Progenitor cell of endocrine pancreas (in vitro differentiated cells): ENCODE results near the gene YIF1A. TPM values are rescaled to one million over a fixed set of nuclear protein-coding genes. Genes with fewer than 3 reads are reported as not detected.

Experiments
- DNase-seq: peaks from one replicate; pipeline ENCODE4 v3.0.0; 2021; ENCODE audit warnings: low spot score; ENCODE audit not compliant: unreplicated experiment
- H3K27ac Mint-ChIP-seq: 2 replicates; pipeline ENCODE4 v1.8.0; 2021; ENCODE audit warnings: mild to moderate bottlenecking, moderate library complexity, mixed read lengths
- H3K27me3 Mint-ChIP-seq: 2 replicates; pipeline ENCODE4 v1.8.0; 2021; ENCODE audit warnings: mixed read lengths
- H3K36me3 Mint-ChIP-seq: 2 replicates; pipeline ENCODE4 v1.8.0; 2022; ENCODE audit warnings: mixed read lengths; ENCODE audit not compliant: insufficient read depth
- H3K4me1 Mint-ChIP-seq: 2 replicates; pipeline ENCODE4 v1.8.0; 2021; ENCODE audit warnings: low read depth, mixed read lengths
- H3K4me3 Mint-ChIP-seq: 2 replicates; pipeline ENCODE4 v1.8.0; 2021; ENCODE audit warnings: low read depth, mild to moderate bottlenecking, moderate library complexity, mixed read lengths
- H3K9me3 Mint-ChIP-seq: 2 replicates; pipeline ENCODE4 v1.8.0; 2021; ENCODE audit warnings: low read depth, mixed read lengths
- total RNA-seq: library from RNA; stranded (reverse); gene quantifications from 2 replicates; pipeline ENCODE4 v1.2.1, GENCODE V29; 2021
- TF ChIP-seq, protein P1 (sequence below): fragments of 200-600 bp; sonication (generic); IDR thresholded peaks from one replicate; pipeline ENCODE4 v1.5.0; 2021; ENCODE audit warnings: antibody characterized with exemption, mild to moderate bottlenecking; ENCODE audit not compliant: unreplicated experiment

Gene YIF1A
- total RNA-seq, 1 donor from 2014 or later = 61.7 TPM

DNA sequence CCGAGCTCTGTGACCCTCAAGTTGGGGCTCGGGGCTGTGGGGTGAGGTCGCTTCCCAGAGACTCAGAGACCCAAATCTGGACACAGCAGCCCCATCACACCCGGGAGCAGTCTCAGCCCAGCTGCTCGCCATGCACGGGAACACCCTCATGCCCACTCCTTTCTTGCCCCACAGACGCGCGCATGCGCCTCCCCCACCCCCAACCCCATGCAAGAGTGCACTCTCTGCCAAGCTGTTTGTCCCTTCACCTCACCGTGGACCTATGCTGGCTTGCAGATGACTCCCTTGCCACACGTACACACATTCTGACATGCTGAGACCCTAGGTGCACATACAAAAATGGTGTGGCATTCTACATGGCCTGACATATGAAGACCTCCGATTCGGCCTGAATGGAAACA is 28.4 kb upstream of the YIF1A start:
- no peak for DNase-seq
- Mint-ChIP-seq H3K27me3 (peaks cover 41% of the 10 kb centered on the region), H3K27ac (no peak overlapping the region), H3K4me1 (peaks cover 1% of the 10 kb centered on the region), H3K36me3 (no peaks in the 10 kb centered on the region), H3K9me3 (peaks cover 5% of the 10 kb centered on the region), H3K4me3 (no peak overlapping the region)
- TF ChIP-seq, protein P1, sequence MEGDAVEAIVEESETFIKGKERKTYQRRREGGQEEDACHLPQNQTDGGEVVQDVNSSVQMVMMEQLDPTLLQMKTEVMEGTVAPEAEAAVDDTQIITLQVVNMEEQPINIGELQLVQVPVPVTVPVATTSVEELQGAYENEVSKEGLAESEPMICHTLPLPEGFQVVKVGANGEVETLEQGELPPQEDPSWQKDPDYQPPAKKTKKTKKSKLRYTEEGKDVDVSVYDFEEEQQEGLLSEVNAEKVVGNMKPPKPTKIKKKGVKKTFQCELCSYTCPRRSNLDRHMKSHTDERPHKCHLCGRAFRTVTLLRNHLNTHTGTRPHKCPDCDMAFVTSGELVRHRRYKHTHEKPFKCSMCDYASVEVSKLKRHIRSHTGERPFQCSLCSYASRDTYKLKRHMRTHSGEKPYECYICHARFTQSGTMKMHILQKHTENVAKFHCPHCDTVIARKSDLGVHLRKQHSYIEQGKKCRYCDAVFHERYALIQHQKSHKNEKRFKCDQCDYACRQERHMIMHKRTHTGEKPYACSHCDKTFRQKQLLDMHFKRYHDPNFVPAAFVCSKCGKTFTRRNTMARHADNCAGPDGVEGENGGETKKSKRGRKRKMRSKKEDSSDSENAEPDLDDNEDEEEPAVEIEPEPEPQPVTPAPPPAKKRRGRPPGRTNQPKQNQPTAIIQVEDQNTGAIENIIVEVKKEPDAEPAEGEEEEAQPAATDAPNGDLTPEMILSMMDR = no peak

DNA sequence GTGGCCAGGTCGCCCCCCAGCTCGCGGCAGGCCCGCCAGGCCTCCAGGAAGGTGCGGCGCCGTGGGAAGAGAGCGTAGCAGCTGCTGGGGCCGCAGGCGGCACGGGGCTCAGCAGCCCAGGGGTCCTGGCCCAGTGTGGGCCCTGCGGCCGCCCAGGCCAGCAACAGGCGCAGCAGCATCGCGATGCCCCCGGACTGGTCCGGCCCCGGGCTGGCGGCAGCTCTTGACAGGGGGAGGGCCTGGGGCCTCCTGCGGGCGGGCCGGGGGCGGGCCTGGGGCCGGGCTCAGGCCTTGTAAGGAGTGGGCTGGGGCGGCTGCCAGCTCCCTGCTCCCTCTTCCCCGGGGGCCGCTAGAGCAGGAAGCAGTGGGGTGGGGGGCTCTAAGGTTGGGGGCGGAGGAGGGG is 27.9 kb upstream of the YIF1A start, which contains the start of gene CD248:
TSS of gene CD248 (minus strand) at position 196 of the 403 bp plus-strand sequence. CDS start at position 179, 17 bp downstream.
- H3K36me3 Mint-ChIP-seq = no peaks in the 10 kb centered on the region
- DNase-seq = no peak
- no peak within 1 kb of the TSS for H3K4me3 Mint-ChIP-seq
- peaks cover 42% of the 10 kb centered on the region for H3K27me3 Mint-ChIP-seq
- H3K27ac Mint-ChIP-seq = no peak within 1 kb of the TSS
- H3K4me1 Mint-ChIP-seq = peaks cover 2% of the 10 kb centered on the region
- TF ChIP-seq, protein P1 = no peak
- peaks cover 5% of the 10 kb centered on the region for H3K9me3 Mint-ChIP-seq

DNA sequence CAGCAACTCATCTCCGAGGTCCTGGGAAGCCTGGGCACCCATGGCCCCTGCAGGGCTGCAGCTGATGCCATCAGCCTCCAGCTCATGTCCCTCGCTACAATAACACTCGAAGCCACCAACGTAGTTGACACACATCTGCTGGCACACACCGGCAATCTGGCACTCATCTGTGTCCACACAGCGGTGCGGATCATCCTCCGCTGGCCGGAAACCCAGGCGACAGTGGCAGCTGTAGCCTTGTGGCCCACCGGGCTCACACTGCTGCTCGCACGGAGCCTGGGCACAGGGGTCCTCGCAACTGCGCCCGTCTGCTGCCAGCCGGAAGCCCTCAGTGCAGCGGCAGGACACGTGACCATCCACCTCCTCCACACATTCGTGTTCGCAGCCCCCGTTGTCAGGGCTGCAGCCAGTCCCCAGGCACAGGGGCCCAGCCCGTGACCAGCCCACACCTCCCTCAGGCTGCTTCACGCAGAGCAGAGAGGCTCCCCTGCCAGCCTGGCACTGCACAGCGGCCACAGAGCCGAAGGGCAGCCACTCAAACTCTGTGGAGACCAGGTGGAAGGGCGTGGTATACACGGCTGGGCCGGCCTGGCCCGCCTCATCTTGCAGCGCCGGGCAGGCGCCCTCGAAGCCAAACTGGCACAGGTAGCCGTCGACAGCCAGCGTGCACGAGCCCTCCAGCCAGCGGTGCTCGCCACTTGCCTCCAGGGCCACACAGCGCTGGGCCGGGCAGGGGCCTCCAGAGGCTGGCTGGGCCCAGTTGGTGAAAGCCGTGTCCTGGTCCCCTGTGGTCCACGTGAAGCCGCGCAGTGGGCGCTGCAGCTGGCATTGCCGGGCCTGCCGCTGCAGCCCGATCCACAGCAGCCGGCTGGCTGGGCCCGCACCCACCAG is 27.2 kb upstream of the YIF1A start:
- peaks cover 47% of the 10 kb centered on the region for H3K27me3 Mint-ChIP-seq
- TF ChIP-seq, protein P1 = no peak
- peaks cover 3% of the 10 kb centered on the region for H3K4me1 Mint-ChIP-seq
- no peak for DNase-seq
- no peak overlapping the region for H3K4me3 Mint-ChIP-seq
- no peak overlapping the region for H3K27ac Mint-ChIP-seq
- H3K9me3 Mint-ChIP-seq = peaks cover 5% of the 10 kb centered on the region
- H3K36me3 Mint-ChIP-seq = no peaks in the 10 kb centered on the region

DNA sequence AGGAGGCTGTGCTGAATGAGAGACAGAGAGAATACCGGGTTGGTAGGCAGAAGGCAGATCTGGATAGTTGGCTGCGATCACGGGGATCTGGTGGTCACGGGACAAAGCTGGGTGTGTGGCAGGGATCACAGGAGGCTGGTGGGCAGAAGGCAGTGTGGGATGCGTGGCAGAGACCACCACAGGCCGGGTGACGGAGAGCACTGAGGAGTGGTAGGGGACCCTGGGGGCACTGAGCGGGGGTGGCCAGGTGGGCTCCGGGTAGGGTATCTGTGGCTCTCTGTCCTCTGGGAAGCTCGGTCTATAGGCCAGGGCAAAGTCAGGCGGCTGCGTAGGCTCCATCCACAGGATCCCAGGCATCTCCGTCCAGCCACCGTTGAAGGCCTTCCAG is 26.5 kb upstream of the YIF1A start:
- Mint-ChIP-seq H3K9me3 (peaks cover 5% of the 10 kb centered on the region), H3K4me3 (no peak overlapping the region), H3K27me3 (peaks cover 48% of the 10 kb centered on the region), H3K36me3 (no peaks in the 10 kb centered on the region), H3K27ac (no peak overlapping the region), H3K4me1 (peaks cover 3% of the 10 kb centered on the region)
- TF ChIP-seq, protein P1 = no peak
- no peak for DNase-seq

DNA sequence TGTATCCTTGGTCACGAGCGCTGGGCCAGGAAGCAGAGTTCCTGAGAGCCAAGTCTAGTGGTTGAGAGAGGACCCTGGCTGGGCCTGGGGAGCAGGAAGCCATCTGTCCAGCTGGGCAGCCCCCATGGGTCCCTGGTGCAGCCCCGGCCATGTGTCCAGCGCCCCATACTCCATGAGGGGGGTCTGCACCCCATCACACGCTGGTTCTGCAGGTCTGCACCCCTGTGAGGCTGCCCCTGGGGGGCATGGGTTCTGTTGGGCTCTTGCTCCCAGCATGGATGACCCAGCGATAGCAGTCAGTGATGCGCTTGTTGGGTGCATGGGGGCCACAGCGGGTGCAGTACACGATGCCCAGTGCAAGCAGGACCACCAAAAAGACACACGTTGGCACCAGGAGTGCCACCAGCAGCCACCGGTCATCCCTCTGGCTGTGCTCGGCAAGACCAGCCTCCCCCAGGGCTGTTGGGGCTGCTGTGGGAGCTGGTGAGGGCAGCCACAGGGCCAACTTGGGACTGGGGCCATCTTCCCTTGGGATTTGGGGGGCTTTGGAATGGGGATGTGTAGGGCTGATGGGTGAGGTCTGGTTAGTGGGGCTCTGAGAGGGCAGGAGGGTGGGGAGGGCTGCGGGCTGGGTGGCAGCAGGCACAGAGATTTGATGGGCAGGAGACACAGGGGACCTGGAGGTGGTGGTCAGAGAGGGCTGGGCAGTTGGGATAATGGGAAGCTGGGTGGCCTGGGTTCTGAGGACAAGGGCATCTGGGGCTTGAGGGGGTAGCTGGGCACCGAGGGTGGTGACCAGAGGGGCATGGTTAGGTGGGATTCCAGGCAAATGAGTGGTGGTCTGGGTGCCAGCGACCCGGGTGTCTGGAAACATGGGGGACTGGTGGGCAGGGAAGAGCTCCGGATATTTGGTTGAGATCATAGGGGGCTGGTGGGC is 25.9 kb upstream of the YIF1A start:
- peaks cover 49% of the 10 kb centered on the region for H3K27me3 Mint-ChIP-seq
- DNase-seq = no peak
- H3K4me1 Mint-ChIP-seq = peaks cover 3% of the 10 kb centered on the region
- H3K36me3 Mint-ChIP-seq = no peaks in the 10 kb centered on the region
- no peaks in the 10 kb centered on the region for H3K9me3 Mint-ChIP-seq
- no peak overlapping the region for H3K27ac Mint-ChIP-seq
- TF ChIP-seq, protein P1 = no peak
- no peak overlapping the region for H3K4me3 Mint-ChIP-seq
